H9 (cell line): ENCODE results near the gene ECHS1. TPM values are rescaled to one million over a fixed set of nuclear protein-coding genes. Genes with fewer than 3 reads are reported as not detected.

Experiments used
- DNase-seq: peaks from one replicate; pipeline ENCODE4 v3.0.0-alpha.2; 2017
- H2AFZ ChIP-seq: one replicate; pipeline ENCODE4 v1.6.1; 2013; ENCODE audit warnings: mild to moderate bottlenecking, low read length, control low read depth, moderate library complexity
- H2AK5ac ChIP-seq: 2 replicates; pipeline ENCODE4 v1.6.1; 2013; ENCODE audit warnings: low read length, control low read depth, mixed read lengths; ENCODE audit not compliant: insufficient read length
- H2BK120ac ChIP-seq: one replicate; pipeline ENCODE4 v1.6.1; 2013; ENCODE audit warnings: low read depth, mild to moderate bottlenecking, low read length, control low read depth, inconsistent platforms; ENCODE audit not compliant: poor library complexity, severe bottlenecking
- H2BK12ac ChIP-seq: 2 replicates; pipeline ENCODE4 v1.6.1; 2013; ENCODE audit warnings: low read length, control low read depth, mixed read lengths, low read depth; ENCODE audit not compliant: insufficient read length
- H2BK15ac ChIP-seq: 2 replicates; pipeline ENCODE4 v1.6.1; 2013; ENCODE audit warnings: low read depth, low read length, control low read depth
- H2BK20ac ChIP-seq: one replicate; pipeline ENCODE4 v1.6.1; 2013; ENCODE audit warnings: low read depth, mild to moderate bottlenecking, low read length, control low read depth, inconsistent platforms; ENCODE audit not compliant: poor library complexity, severe bottlenecking
- H2BK5ac ChIP-seq: 2 replicates; pipeline ENCODE4 v1.6.1; 2013; ENCODE audit warnings: low read length, control low read depth, mixed read lengths; ENCODE audit not compliant: insufficient read length
- H3K14ac ChIP-seq: 2 replicates; pipeline ENCODE4 v1.6.1; 2013; ENCODE audit warnings: low read length, control low read depth; ENCODE audit not compliant: insufficient read depth
- H3K18ac ChIP-seq: 2 replicates; pipeline ENCODE4 v1.6.1; 2013; ENCODE audit warnings: low read depth, mild to moderate bottlenecking, mixed read lengths, low read length, control low read depth; ENCODE audit not compliant: insufficient read length
- H3K23ac ChIP-seq: 2 replicates; pipeline ENCODE4 v1.6.1; 2013; ENCODE audit warnings: low read length, control low read depth, mixed read lengths, low read depth; ENCODE audit not compliant: insufficient read length
- H3K23me2 ChIP-seq: 2 replicates; pipeline ENCODE4 v1.6.1; 2013; ENCODE audit warnings: low read depth, mild to moderate bottlenecking, mixed read lengths, low read length, control low read depth; ENCODE audit not compliant: insufficient read length, poor library complexity, severe bottlenecking
- H3K27ac ChIP-seq: 2 replicates; pipeline ENCODE4 v1.5.1; 2013; ENCODE audit warnings: low read length, control low read depth, mixed read lengths, low read depth; ENCODE audit not compliant: insufficient read length
- H3K27me3 ChIP-seq: 2 replicates; pipeline ENCODE4 v1.6.1; 2013; ENCODE audit warnings: low read length, control low read depth, inconsistent platforms; ENCODE audit not compliant: insufficient read depth
- H3K4ac ChIP-seq: 2 replicates; pipeline ENCODE4 v1.6.1; 2013; ENCODE audit warnings: low read depth, mild to moderate bottlenecking, control low read depth, inconsistent platforms, low read length, moderate library complexity
- H3K4me1 ChIP-seq: 2 replicates; pipeline ENCODE4 v1.6.1; 2013; ENCODE audit warnings: low read length, control low read depth, inconsistent platforms; ENCODE audit not compliant: insufficient read depth
- H3K4me2 ChIP-seq: 2 replicates; pipeline ENCODE4 v1.6.1; 2013; ENCODE audit warnings: low read length, control low read depth, mixed read lengths; ENCODE audit not compliant: insufficient read length, insufficient read depth
- H3K56ac ChIP-seq: 2 replicates; pipeline ENCODE4 v1.6.1; 2013; ENCODE audit warnings: low read depth, mild to moderate bottlenecking, mixed read lengths, low read length, control low read depth; ENCODE audit not compliant: insufficient read length
- H3K79me1 ChIP-seq: 2 replicates; pipeline ENCODE4 v1.6.1; 2013; ENCODE audit warnings: low read depth, mild to moderate bottlenecking, moderate library complexity, low read length, control low read depth, inconsistent platforms; ENCODE audit not compliant: insufficient read depth, poor library complexity, severe bottlenecking
- H3K79me2 ChIP-seq: 2 replicates; pipeline ENCODE4 v1.6.1; 2013; ENCODE audit warnings: low read length, control low read depth, inconsistent platforms; ENCODE audit not compliant: insufficient read depth
- H3K9ac ChIP-seq: 2 replicates; pipeline ENCODE4 v1.6.1; 2013; ENCODE audit warnings: low read length, control low read depth, mixed read lengths; ENCODE audit not compliant: insufficient read length; ENCODE audit errors: extremely low read depth
- H3K9me3 ChIP-seq: one replicate; pipeline ENCODE4 v1.6.1; 2013; ENCODE audit warnings: low read depth, low read length, inconsistent platforms; ENCODE audit not compliant: control insufficient read depth
- H3T11ph ChIP-seq: one replicate; pipeline ENCODE4 v1.6.1; 2013; ENCODE audit warnings: mild to moderate bottlenecking, low read length, control low read depth, inconsistent platforms
- H4K20me1 ChIP-seq: one replicate; pipeline ENCODE4 v1.6.1; 2013; ENCODE audit not compliant: control insufficient read depth, insufficient read length, insufficient read depth
- H4K5ac ChIP-seq: 2 replicates; pipeline ENCODE4 v1.6.1; 2013; ENCODE audit warnings: low read depth, mild to moderate bottlenecking, mixed read lengths, low read length, control low read depth; ENCODE audit not compliant: insufficient read length
- H4K8ac ChIP-seq: replicated peaks from 2 replicates; pipeline ENCODE4 v1.6.1; 2013; ENCODE audit warnings: low read length, control low read depth, mixed read lengths, low read depth; ENCODE audit not compliant: insufficient read length
- H4K91ac ChIP-seq: 2 replicates; pipeline ENCODE4 v1.6.1; 2013; ENCODE audit warnings: low read depth, mild to moderate bottlenecking, moderate library complexity, mixed read lengths, low read length, control low read depth; ENCODE audit not compliant: insufficient read length
- H3K27ac Mint-ChIP-seq, 3 experiments: 2 replicates in 2 of 3; 3 replicates in 1 of 3; pipeline ENCODE4 v1.8.0; 2020 to 2021; ENCODE audit warnings: mixed read lengths in 3 of 3, mild to moderate bottlenecking in 1 of 3, moderate library complexity in 1 of 3
- H3K27me3 Mint-ChIP-seq: 2 replicates; pipeline ENCODE4 v1.8.0; 2021; ENCODE audit warnings: low read depth, mild to moderate bottlenecking, moderate library complexity, mixed read lengths
- H3K36me3 Mint-ChIP-seq, 3 experiments: 2 replicates in 2 of 3; 3 replicates in 1 of 3; pipeline ENCODE4 v1.8.0; 2020 to 2021; ENCODE audit warnings: low read depth in 3 of 3, mixed read lengths in 3 of 3; ENCODE audit not compliant: insufficient read depth in 1 of 3
- H3K4me1 Mint-ChIP-seq, 2 experiments: 2 replicates each; pipeline ENCODE4 v1.8.0; 2020; ENCODE audit warnings: mixed read lengths in 2 of 2
- H3K4me3 Mint-ChIP-seq, 2 experiments: 2 replicates in 1 of 2; 3 replicates in 1 of 2; pipeline ENCODE4 v1.8.0; 2020 to 2021; ENCODE audit warnings: mild to moderate bottlenecking in 2 of 2, mixed read lengths in 2 of 2, moderate library complexity in 1 of 2
- H3K9me3 Mint-ChIP-seq, 2 experiments: 2 replicates in 1 of 2; 3 replicates in 1 of 2; pipeline ENCODE4 v1.8.0; 2020; ENCODE audit warnings: mild to moderate bottlenecking in 2 of 2, mixed read lengths in 2 of 2, moderate library complexity in 1 of 2
- whole genome bisulfite sequencing: extraction: QIAGEN DNeasy Blood & Tissue Kit; methylation state at CpG from one replicate; pipeline ENCODE4 v1.1.7; 2013; ENCODE audit warnings: missing lambda C conversion rate, low lambda C conversion rate, mixed read lengths; ENCODE audit not compliant: insufficient read length; ENCODE audit errors: extremely low coverage; 5-methylcytosine and 5-hydroxymethylcytosine counted together
- total RNA-seq: library from RNA; stranded (reverse); gene quantifications from 2 replicates; pipeline ENCODE4 v1.2.1, GENCODE V29; 2021
- TF ChIP-seq, protein P1 (sequence below): fragments of 200-600 bp; sonication (generic); conservative IDR thresholded peaks from 3 replicates; pipeline ENCODE4 v1.8.0; 2021; ENCODE audit warnings: antibody characterized with exemption, mild to moderate bottlenecking

ECHS1 gene
- total RNA-seq, 1 experiment from 2014 or later, result 94.1 TPM

DNA sequence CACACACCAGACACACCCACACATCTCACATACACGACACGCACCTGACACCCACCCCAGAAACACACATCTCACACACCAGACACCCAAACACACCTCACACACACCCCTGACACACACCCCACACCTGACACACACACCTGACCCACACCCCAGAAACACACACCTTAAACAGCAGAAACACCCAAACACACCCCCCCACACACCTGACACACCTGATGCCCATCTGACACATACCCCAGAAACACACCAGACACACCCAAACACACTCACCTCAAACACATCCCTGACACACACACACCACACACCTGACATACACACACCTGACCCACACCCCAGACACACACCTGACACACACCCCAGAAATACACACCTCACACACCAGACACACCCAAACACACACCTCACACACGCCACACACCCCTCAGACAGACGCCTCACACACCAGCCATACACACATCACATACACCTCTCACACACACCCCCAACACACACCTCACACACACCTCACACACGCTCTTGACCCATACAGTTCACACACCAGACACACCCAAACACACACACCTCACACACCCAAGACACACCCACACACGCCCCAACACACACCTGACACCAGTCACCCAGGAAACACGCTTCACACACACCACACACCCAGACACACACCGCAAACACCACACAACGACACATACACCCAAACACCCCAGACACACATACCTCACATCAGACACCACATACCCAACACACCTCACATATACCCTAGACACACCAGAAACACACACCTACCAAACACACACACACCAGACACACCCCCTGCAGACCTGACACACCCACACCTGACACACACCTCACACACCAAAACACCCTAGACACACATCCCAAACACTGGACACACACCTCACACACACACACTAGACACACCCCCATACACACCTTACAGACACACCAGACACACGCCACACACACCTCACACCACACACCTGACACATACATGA lies 34.8 kb downstream of the ECHS1 start:
- H3K36me3 Mint-ChIP-seq, result no peaks in the 10 kb centered on the region; a peak in 1 of 7 replicates
- H3K27me3 ChIP-seq, result peaks cover 33% of the 10 kb centered on the region
- H2AK5ac ChIP-seq, result no peak overlapping the region
- peaks cover 5 to 7% of the 10 kb centered on the region in 2 experiments for H3K4me1 Mint-ChIP-seq
- H3K9me3 Mint-ChIP-seq, result peaks cover 4 to 5% of the 10 kb centered on the region in 2 experiments; a peak in 3 of 5 replicates
- H3K4me3 Mint-ChIP-seq, result no peak overlapping the region
- H3K27ac ChIP-seq, result no peak overlapping the region
- H4K8ac ChIP-seq, result no peak overlapping the region
- no peaks in the 10 kb centered on the region for H3K79me2 ChIP-seq
- no peak overlapping the region for H3K14ac ChIP-seq
- no peak overlapping the region for H3K4me2 ChIP-seq
- TF ChIP-seq, protein P1, sequence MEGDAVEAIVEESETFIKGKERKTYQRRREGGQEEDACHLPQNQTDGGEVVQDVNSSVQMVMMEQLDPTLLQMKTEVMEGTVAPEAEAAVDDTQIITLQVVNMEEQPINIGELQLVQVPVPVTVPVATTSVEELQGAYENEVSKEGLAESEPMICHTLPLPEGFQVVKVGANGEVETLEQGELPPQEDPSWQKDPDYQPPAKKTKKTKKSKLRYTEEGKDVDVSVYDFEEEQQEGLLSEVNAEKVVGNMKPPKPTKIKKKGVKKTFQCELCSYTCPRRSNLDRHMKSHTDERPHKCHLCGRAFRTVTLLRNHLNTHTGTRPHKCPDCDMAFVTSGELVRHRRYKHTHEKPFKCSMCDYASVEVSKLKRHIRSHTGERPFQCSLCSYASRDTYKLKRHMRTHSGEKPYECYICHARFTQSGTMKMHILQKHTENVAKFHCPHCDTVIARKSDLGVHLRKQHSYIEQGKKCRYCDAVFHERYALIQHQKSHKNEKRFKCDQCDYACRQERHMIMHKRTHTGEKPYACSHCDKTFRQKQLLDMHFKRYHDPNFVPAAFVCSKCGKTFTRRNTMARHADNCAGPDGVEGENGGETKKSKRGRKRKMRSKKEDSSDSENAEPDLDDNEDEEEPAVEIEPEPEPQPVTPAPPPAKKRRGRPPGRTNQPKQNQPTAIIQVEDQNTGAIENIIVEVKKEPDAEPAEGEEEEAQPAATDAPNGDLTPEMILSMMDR, result no peak
- H4K91ac ChIP-seq, result no peak overlapping the region
- H3K27me3 Mint-ChIP-seq, result peaks cover 24% of the 10 kb centered on the region
- H2BK12ac ChIP-seq, result no peak overlapping the region
- no peak overlapping the region for H2BK15ac ChIP-seq
- no peak overlapping the region for H4K5ac ChIP-seq
- DNase-seq, result no peak
- H2BK5ac ChIP-seq, result no peak overlapping the region
- no peaks in the 10 kb centered on the region for H3K79me1 ChIP-seq
- H3K23me2 ChIP-seq, result peaks cover 9% of the 10 kb centered on the region
- no peaks in the 10 kb centered on the region for H4K20me1 ChIP-seq
- H3K18ac ChIP-seq, result no peak overlapping the region
- H3K9me3 ChIP-seq, result no peaks in the 10 kb centered on the region
- H3K4ac ChIP-seq, result no peak overlapping the region
- no peak overlapping the region for H3K9ac ChIP-seq
- H3K27ac Mint-ChIP-seq, result no peak overlapping the region
- no peak overlapping the region for H3K56ac ChIP-seq
- H2AFZ ChIP-seq, result no peak overlapping the region
- no peak overlapping the region for H2BK20ac ChIP-seq
- 100% methylated on average over 2 of the region's 10 CpGs for WGBS
- H3K23ac ChIP-seq, result no peak overlapping the region
- no peak overlapping the region for H3T11ph ChIP-seq
- no peak overlapping the region for H2BK120ac ChIP-seq
- H3K4me1 ChIP-seq, result no peaks in the 10 kb centered on the region; the same call in 1 of the 2 replicates
